Measurements from ENCODE around the gene STAM2.
"Not testable (repeated sequence)": the region's sequence is repeated elsewhere in the genome, so short reads cannot be mapped to it uniquely, and the experiment has no call there.

Gene STAM2

DNA sequence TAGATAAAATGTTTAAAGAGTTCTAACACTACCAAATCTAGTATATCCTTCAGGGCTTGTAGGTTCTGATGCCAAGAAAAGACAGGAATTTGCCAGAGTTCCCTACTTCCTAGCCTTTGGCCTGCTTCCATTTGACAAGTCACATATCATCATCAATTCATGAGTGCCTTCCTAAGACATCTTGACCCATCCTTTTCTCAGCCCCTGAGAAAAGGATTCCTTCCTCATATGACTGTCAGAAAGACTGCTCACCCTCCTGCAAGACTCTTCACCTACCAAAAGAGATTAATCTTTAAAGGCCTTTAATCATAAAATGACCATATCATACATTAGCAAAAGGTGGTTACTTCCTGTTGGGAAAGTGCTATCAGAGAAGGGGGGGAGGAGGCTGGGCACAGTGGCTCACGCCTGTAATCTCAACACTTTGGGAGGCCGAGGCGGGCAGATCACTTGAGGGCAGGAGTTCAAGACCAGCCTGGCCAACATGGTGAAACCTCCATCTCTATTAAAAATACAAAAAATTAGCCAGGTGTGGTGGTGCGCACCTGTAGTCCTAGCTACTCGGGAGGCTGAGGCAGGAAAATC is 3.3 kb downstream of the STAM2 start:
- DNase-seq (ENCODE audit: low spot score), result not testable (repeated sequence)

DNA sequence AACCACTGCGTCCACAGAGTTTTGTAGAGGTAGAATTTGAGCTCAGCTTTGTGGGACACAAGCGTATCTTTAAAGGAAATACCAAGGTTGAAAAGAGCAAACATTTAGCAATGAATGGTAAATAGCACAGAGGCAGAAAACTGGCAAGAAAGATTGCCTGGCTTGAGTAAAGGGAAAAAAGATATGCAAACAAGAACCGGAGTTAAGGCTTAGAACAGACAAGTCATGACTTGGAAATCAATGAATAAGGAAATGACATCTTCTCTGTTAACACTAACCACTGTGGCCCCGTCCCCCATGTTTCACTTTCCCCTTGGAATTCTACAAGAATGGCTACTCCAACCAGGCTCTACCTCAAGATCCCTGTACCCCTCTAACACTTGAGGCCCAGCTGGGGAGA is 3.8 kb downstream of the STAM2 start:
- no peak for DNase-seq (ENCODE audit: low spot score)

DNA sequence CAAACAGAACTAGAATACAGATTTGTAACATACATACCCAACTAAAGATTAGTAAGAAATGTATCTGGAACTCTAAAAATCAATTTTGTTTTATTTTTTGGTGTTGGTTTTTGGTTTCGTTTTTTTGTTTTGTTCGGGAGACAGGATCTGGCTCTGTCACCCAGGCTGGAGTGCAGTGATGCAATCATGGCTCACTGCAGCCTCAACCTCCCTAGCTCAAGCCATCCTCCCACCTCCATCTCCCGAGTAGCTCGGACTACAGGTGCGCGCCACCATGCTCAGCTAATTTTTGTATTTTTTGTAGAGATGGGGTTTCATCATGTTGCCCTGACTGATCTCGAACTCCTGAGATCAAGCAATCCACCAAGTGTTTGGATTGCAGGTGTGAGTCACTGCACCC is 6.4 kb downstream of the STAM2 start:
- DNase-seq (ENCODE audit: low spot score), result not testable (repeated sequence)

DNA sequence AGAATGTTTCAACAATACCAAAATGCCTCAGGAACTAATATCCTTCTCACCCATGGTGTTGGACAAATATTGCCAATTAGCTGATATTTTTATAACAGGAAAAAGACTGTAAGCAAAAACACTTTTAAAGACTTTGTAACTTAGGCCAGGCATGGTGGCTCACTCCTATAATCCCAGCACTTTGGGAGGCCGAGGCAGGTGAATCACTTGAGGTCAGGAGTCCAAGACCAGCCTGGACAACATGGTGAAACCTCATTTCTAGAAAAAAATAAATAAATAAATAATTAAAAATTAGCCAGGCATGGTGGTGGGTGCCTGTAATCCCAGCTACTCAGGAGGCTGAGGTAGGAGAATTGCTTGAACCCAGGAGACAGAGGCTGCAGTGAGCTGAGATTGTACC is 8.1 kb downstream of the STAM2 start:
- not testable (repeated sequence) for DNase-seq (ENCODE audit: low spot score)

DNA sequence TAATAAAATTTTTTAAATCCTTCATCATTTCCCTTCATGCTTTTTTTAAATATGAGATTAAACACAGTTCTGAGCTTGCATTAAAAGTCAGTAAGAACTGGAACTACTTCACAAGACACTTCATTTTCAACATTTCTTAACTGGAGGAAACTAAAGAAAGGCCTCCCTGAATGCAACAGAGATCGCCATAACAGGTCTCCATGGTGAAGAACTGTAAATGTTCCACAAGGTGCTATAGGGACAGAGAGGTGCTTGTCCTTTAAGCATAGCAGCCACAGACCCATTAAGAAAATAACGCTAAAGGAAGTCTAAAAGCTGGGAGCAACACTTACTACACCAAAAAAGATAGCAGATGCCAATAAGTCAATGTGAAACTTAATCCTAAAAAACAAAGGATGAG is 8.5 kb downstream of the STAM2 start:
- no peak for DNase-seq (ENCODE audit: low spot score)

DNA sequence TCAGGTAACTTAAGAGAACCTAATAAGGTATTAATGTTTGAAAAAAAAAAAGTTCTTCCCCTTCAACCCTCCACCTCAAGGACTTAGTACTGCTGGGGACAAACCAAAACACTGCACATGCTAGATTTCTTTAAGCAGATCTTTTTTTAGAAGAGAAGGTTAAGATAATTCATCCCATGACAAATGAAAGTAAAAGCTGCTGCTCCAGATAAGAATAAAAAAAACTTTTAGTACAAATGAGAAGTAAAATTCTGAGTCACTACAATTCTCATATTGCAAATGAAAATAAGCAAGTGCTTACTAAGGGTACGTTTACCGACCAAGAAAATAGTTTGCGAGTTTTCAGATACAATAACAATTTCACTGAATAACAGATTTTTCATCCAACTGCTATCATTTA is 8.9 kb downstream of the STAM2 start:
- DNase-seq (ENCODE audit: low spot score), result no peak

DNA sequence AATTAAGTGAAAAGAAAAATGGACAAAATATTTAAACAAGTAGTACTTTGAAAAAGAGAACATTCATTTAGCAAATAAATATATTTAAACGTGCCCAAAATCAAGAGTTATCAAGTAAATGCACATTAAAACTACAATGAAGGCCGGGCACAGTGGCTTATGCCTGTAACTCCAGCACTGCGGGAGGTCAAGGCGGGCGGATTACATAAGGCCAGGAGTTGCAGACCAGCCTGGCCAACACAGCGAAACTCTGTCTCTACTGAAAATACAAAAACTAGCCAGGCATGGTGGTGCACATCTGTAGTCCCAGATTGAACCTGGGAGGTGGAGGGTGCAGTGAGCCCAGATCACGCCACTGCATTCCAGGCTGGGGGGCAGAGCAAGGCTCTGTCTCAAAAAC is 9.8 kb downstream of the STAM2 start:
- no peak for DNase-seq (ENCODE audit: low spot score)

DNA sequence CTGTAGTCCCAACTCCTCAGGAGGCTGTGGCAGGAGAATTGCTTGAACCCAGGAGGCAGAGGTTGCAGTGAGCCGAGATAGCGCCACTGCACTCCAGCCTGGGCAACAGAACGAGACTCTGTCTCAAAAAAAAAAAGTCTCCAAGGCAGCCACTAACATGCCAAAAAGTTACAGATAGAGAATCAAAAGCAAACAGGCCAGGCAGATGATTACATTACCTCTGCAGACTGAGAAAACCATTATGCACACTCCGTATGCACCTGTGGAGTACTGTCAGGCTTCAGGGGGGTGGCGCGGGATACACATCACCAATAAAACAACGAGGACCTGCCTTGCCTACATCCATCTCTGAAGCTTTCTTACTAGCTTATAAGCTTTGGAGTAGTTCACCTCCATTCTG is 10.3 kb downstream of the STAM2 start:
- no peak for DNase-seq (ENCODE audit: low spot score)

DNA sequence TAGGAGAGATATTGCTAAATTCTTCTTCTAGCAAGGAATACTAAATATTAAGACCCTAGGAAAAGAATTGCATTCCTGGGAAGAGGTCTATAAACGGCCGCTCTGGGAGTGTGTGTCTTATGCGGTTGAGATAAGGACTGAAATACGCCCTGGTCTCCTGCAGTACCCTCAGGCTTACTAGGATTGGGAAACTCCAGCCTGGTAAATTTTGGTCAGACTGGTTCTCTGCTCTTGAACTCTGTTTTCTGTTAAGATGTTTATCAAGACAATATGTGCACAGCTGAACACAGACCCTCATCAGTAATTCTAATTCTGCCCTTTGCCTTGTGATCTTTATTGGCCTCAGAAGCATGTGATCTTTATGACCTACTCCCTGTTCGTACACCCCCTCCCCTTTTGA is 11.9 kb downstream of the STAM2 start:
- DNase-seq (ENCODE audit: low spot score), result not testable (repeated sequence)

DNA sequence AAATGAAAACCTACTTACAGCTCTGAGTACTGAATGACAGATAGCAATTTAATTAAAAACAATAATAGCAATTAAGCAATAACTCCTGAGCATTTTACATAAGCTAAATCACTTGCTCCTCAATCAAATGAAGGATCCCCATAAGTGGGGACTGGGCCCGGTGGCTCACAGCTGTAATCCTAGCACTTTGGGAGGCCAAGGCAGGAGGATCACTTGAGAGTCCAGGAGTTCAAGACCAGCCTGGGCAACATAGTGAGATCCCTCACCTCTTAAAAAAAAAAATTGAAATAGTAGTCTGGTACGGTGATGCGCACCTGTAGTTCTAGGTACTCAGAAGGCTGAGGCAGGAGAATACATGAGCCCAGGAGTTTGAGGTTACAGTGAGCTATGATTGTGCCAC is 13.4 kb downstream of the STAM2 start:
- no peak for DNase-seq (ENCODE audit: low spot score)

DNA sequence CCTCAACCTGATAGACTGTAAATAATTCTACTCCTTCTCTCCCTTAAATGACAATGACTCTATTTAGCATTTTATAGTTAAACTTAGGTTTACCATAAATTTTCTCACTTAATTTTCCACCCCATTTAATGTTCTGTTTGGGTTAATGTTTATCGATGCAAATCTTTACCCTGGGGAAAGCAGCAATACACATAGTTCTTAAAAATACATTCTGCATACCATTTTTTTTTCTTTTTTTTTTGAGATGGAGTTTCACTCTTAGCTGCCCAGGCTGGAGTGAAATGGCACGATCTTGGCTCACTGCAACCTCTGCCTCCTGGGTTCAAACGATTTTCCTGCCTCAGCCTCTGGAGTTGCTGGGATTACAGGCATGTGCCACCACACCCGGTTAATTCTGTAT is 14.0 kb downstream of the STAM2 start:
- no peak for DNase-seq (ENCODE audit: low spot score)

DNA sequence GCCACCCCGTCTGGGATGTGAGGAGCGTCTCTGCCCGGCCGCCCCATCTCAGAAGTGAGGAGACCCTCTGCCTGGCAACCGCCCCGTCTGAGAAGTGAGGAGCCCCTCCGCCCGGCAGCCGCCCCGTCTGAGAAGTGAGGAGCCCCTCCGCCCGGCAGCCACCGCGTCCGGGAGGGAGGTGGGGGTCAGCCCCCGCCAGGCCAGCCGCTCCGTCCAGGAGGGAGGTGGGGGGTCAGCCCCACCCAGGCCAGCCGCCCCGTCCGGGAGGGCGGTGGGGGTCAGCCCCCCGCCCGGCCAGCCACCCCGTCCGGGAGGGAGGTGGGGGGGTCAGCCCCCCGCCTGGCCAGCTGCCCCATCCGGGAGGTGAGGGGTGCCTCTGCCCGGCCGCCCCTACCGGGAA is 15.2 kb downstream of the STAM2 start:
- not testable (repeated sequence) for DNase-seq (ENCODE audit: low spot score)

DNA sequence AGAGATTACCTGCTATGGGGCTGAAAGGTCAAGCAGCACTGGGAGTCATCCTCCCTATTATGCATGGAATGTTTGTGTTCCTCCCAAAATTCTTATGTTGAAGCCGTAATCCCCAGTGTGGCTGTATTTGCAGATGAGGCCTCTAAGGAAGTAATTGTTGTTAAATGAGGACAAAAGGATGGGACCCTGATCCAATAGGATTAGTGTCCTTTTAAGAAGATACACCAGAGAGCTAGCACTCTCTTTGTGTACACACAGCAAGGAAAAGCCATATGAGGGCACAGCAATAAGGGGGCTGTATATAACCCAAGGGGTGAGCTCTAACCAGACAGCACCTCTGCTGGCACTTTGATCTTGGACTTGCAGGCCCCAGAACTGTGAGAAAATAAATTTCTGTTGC is 18.3 kb downstream of the STAM2 start:
- DNase-seq (ENCODE audit: low spot score), result no peak

DNA sequence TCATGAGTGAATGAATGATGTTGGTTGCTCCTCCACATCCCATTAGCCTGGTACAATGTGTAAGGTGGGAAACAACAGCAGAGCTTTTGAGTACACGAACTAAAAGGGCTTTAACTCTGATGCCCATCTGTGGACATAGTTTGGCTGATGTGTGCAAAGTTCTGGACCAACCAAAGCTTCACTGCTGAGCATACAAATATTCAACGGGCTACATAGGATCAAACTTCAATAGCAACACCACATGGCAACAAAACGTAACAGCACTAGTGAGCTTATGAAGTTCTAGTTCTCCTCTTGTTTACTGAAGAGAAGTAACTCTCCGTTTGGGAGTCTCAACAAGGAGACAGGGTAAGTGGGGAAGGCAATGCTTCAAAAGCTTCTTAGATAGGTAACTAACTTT is 20.4 kb downstream of the STAM2 start:
- DNase-seq (ENCODE audit: low spot score), result no peak

DNA sequence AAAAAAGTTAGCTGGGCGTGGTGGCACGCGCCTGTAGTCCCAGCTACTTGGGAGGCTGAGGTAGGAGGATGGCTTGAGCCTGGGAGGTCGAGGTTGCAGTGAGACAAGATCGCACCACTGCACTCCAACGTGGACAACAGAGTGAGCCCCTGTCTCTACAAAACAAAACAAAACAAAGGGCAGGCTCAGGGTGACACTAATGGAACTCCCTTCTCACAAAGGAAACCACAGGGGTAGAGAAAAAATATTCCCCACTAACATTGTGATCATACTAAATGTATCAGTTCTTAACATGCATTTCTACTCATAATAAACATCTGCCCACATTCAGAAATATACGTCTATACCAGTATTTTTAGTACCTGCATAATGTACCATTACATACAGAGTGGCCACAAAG is 21.1 kb downstream of the STAM2 start:
- DNase-seq (ENCODE audit: low spot score), result no peak

DNA sequence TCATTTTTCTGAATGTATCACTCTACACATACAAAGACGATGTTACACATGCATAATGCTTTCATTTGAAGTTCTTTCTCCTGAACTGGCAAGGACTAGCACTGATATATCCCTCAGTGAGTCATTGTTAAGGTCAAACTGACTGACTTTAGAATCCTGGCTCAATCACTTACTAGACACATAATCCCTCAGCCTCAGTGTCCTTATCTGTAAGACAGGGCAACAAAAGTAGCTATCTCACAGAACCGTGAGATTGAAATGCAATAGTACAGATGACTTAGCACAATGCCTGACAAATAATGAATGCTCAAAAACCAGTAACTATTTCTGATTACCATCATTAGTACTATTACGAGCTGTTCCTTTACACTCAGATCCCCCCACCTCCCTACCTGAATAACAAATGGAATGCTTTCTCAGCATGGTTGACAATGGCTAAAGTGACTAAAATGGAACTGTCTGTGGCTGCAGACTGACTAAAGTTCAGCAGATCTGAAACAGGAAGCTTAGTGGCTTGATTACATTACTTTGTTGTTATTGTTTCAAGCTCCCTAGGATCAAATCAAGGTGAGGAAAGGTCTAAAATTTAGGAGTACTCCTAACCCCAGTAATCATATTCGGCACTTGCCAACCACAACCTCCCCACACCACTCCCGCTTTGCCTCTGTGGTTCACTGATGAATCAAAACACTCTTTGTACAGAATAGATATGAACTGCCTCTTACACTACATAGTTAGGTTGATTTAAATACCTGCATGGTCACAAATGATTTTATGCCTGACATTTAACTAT is 40.9 kb downstream of the STAM2 start:
- peak; percentile 3 for DNase-seq (ENCODE audit: low spot score)

DNA sequence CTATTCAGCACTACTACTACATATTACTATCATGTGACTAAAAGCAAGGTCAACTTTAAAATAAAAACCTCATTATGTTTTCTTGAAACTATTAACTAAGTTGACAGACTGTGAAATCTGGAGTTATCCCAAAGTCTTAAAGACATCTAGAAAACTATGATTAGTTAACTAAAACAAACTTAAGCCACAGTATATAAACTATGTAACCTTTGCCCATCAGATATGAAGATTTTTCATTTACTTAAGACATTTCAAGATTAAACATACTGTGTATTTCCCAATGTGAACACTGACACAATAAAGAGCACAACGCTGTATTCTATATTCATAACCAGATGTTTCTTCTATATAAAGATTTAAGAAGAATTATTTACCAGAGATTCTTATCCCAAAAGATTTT is 43.3 kb downstream of the STAM2 start:
- no peak for DNase-seq (ENCODE audit: low spot score)

DNA sequence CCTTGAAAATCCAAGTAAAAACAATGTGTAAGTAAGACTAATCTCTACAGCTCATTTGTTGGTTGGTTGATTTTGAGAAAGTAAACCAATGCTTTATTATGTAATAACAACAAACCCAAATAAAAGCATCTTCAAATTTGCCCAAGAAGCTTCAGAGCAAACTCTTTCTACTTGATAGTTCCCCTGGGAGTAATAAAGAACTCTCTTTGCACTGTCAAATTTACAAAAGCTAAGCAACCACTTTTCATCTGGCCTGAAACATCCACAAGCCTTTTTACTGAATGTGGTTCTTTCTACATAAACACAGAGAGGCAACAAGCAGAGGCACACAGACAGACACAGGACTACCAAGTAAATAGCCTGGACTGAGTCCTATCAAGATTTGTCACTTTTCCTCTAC is 47.9 kb downstream of the STAM2 start:
- DNase-seq (ENCODE audit: low spot score), result no peak

DNA sequence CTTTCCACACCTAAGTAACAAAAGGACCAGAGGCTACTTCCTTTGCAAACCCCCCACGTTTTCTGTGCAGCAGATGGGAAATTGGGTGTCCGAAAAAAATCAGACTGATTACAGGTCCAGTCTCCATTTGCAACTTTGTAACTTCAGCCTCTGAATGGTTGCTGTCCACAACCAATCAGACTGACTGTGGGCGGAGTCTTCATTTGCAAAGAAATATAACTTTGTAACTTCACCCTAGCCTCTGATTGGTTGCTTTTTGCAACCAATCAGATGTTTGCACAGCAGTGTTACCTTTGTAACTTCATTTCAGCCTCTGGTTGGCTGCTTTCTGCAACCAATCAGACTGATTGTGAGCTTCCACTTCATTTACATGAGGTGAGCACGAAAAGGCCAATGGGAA is 48.9 kb downstream of the STAM2 start:
- DNase-seq (ENCODE audit: low spot score), result no peak

DNA sequence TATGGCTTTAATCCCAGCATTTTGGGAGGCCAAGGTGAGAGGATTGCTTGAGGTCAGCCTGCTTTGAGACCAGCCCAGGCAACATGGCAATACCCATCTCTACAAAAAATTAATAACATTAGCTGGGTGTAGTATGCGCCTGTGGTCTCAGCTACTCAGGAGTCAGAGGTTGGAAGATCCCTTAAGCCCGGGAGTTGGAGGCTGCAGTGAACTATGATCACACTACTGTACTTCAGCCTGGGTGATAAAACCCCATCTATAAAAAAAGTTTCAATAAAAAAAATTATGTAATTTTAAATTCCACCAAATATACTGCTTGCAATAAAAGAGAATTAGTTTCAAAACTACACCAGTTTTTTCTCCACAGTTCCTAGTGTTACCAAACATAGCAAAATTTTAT is 53.4 kb downstream of the STAM2 start:
- DNase-seq (ENCODE audit: low spot score), result no peak

DNA sequence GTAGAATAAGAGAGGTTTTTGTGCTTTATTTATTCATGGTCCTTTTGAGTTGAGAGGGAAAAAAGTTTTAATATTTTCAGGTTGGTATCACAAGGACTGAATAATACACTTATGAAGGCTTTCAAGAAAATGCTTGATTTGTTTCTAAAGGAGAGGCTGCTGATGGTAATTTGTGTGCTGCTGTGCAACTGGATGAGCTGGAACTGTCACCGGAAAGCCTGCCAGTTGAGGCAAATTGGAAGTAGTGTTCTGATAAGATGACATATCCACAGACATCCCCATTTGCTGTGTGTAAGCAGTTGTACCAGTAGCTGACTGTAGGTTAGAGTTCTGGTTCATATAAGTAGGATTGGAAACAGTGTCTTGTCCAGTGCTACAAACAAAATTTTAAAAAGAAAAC is 55.1 kb downstream of the STAM2 start:
- no peak for DNase-seq (ENCODE audit: low spot score)

DNA sequence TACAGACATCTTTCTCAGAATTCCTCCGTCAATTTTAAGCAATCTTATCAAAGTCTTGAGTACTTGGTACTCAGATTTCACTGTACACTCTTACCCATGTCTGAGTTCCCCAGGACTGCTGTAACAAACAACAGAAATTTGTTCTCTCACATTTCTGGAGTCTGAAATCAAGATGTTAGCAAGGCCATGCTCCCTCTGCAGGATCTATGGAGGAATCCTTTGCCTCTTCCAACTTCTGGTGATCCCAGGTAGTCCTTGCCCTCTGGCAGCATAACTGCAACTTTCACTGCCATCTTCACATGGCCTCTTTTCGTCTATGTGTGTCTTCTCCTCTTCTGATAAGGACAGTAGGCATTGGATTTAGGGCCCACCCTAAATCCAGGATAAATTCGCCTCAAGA is 59.6 kb downstream of the STAM2 start:
- no peak for DNase-seq (ENCODE audit: low spot score)

DNA sequence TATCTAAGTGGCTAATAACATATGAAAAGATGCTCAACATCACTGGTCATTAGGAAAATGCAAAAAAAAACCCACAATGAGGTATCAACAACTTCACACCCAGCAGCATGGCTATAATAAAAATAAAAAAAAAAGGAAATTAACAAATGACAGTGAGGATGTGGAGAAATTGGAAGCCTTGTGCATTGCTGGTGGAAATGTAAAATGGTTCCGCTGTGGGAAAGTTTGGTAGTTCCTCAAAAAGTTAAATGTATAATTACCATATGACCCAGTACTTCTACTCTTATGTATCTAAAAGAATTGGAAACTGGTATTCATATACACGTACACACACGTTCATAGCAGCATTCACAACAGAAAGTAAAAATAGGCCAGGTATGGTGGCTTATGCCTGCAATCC is 61.2 kb downstream of the STAM2 start:
- DNase-seq (ENCODE audit: low spot score), result no peak

DNA sequence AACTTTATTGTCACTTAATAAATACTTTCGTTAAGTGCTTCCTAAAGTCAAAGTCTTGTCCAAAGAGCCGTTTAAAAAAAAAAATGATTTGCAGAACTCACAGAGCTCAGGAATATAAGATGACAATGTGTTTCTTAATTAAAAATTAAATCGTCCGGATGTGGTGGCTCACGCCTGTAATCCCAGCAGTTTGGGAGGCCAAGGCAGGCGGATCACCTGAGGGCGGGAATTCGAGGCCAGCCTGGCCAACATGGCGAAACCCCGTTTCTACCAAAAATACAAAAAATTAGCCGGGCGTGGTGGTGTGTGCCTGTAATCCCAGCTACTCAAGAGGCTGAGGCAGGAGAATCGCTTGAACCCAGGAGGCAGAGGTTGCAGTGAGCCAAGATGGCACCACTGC is 68.4 kb downstream of the STAM2 start:
- not testable (repeated sequence) for DNase-seq (ENCODE audit: low spot score)
